ENCODE data around the gene RPTOR.

DNA sequence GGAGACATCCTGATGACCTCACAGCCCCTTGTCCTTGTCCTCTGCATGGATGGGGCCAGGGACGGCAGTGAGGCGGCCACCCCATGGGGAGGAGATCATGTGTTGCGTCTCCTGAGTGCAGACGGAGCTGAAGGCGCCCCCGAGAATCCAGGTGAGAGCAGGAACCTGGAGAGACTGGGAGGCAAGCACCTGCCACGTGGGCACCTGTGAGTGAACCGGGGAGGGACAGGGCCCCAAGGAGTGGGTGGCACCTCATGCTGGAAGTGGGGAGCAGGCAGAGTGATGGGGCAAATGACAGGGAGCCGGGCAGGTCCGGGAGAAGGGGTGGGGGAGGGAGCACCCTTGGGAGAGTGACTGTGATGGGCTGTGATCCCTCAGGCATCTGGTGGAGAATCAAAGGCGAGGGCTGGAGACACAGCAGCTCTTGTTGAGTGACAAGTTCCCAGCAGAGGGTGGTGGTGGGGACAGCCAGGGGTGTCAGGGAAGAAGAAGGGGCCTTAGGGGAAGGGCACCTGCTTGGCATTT, 272.7 kb downstream of the RPTOR start:
- TF ChIP-seq CTCF (IDR thresholded peaks at IDR 0.05) = no peak
- TF ChIP-seq POLR2A (IDR thresholded peaks at IDR 0.05; ENCODE audit: low read depth) = no peak
- TF ChIP-seq EP300 (IDR thresholded peaks at IDR 0.05) = no peak
- no peak for TF ChIP-seq POLR2AphosphoS5 (IDR thresholded peaks at IDR 0.05)

Data from esophagus muscularis mucosa (tissue), 4 donors.